ENCODE results near the gene OCA2.

- TF ChIP-seq POLR2A (IDR thresholded peaks at IDR 0.05) = no peak
- no peak for TF ChIP-seq CTCF (IDR thresholded peaks at IDR 0.05)
These were observed 247.3 kb downstream of the OCA2 start for GRCh38 chr15:27851858-27852210.
